ENCODE results near the gene CAP1. TPM values are rescaled to one million over a fixed set of nuclear protein-coding genes. Genes with fewer than 3 reads are reported as not detected.

CAP1 gene
- total and polyA plus RNA-seq, 10 of the 15 experiments (the other 5 are each of a cell fraction or from before 2014, with no cell fraction given): 360 to 500 (median 431) TPM

DNA sequence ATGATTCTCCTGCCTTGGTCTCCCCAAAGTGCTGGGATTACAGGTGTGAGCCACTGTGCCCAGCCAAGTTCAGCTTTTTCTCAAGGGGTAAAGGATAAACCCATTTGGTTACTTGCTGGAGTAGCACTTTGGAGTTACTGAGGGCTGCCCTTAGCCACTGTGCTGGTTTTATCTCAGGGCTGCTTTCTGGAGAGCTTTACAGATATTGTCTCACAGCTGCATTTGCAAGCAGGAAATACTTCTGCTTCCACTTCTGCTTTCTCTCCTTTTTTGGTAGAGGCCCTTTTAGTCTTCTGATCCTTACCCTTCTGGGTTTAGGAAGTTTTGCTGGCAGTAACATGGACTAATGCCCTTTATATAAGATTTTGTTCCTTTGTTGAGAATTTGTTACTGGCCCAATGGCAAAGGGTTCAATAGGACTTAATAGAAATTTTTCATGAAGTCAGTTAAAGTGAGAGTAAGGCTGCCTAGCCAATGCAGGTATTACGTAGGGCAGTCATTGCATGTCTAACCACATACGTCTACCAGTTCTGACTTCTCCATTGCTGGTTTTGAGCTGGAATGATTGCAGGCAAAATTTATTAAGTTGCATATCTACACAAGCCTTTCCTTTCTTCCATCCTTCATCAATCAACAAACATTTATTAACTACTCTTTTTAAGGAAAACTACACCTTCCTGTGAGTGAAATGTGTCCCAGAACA, 24.4 kb downstream of the CAP1 start (continued):
- TF ChIP-seq BHLHE40 (IDR thresholded peaks at IDR 0.05; ENCODE audit: borderline replicate concordance in 1 of 2, low read depth in 2 of 2, low read length in 1 of 2): no peak

DNA sequence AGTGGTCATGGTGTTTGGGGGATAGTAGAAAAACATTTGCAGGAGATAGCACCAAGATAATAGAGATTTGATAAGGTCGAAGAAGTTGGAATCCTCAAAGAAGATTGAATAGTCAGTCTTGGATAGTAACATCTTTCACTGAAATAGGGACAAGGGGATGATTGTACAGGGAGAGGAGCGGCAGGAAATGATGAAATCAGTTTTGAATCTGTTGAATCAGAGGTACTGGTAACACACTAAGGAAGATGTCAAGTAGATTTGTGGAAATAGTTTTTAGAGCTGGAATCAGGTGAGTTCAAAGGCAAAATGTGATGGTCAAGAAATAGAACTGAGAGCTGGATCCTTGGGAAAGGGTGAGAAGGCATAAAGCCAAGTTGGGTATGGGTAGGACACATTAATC, 26.5 kb downstream of the CAP1 start:
- Histone ChIP-seq H3K27ac (ENCODE audit: control insufficient read depth, insufficient read depth) (no peak overlapping the region), H4K20me1 (ENCODE audit: control insufficient read depth, insufficient read depth) (no peaks in the 10 kb centered on the region), H2AFZ (ENCODE audit: control insufficient read depth, low read depth, low read length) (no peak overlapping the region), H3K4me3 (no peak overlapping the region), H3K79me2 (ENCODE audit: control insufficient read depth, insufficient read depth, low read length) (peaks cover 2% of the 10 kb centered on the region), H3K4me2 (ENCODE audit: control insufficient read depth, insufficient read depth) (no peak overlapping the region), H3K27me3 (replicated peaks in 1 of 2; ENCODE audit: control insufficient read depth in 2 of 2, insufficient read depth in 2 of 2, low read length in 1 of 2) (no peaks in the 10 kb centered on the region), H3K9ac (ENCODE audit: control insufficient read depth, insufficient read depth, low read length) (no peak overlapping the region), H3K9me3 (replicated peaks; ENCODE audit: control insufficient read depth, insufficient read depth, low read length) (no peaks in the 10 kb centered on the region), H3K4me1 (ENCODE audit: control insufficient read depth, insufficient read depth, low read length) (peaks cover 25% of the 10 kb centered on the region), H3K36me3 (ENCODE audit: control insufficient read depth in 2 of 2, insufficient read depth in 2 of 2, low read length in 1 of 2) (peaks cover 42 to 65% of the 10 kb centered on the region in 2 experiments)
- TSS peak; percentile 1 for BruUV-seq (replicated peaks)
- intact Hi-C loops (cut with micrococcal nuclease; ENCODE audit: unreplicated experiment): no loop called here
- RAD21 ChIA-PET (ENCODE audit: unreplicated experiment): interaction anchor here (1.3 kb wide), 1 partner anchor 12 kb away, joined by 4 read pairs; no protein-coding TSS in a partner anchor
- WGBS (ENCODE audit: insufficient coverage, insufficient replicate concordance, low lambda C conversion rate, missing lambda C conversion rate): 92% methylated on average over 2 of the region's 2 CpGs
- no peak for FAIRE-seq
- DNase-seq (ENCODE audit: low read depth, low spot score): no peak
- POLR2A ChIA-PET: no interaction called here
- SMC1A ChIA-PET (ENCODE audit: uncharacterized antibody, unreplicated experiment): interaction anchor here (1.3 kb wide), 1 partner anchor 10 kb away, joined by 3 read pairs; no protein-coding TSS in a partner anchor
- no peak for ATAC-seq
- TF ChIP-seq IRF4 (IDR thresholded peaks at IDR 0.05; ENCODE audit: low read depth, low read length): no peak
- no peak for TF ChIP-seq KDM1A (IDR thresholded peaks at IDR 0.05; ENCODE audit: borderline replicate concordance)
- TF ChIP-seq, protein P1, sequence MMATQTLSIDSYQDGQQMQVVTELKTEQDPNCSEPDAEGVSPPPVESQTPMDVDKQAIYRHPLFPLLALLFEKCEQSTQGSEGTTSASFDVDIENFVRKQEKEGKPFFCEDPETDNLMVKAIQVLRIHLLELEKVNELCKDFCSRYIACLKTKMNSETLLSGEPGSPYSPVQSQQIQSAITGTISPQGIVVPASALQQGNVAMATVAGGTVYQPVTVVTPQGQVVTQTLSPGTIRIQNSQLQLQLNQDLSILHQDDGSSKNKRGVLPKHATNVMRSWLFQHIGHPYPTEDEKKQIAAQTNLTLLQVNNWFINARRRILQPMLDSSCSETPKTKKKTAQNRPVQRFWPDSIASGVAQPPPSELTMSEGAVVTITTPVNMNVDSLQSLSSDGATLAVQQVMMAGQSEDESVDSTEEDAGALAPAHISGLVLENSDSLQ (IDR thresholded peaks at IDR 0.05): no peak
- TF ChIP-seq NFYB (IDR thresholded peaks at IDR 0.05; ENCODE audit: insufficient read depth, low read depth, low read length): no peak
- TF ChIP-seq NRF1 (conservative IDR thresholded peaks at IDR 0.05; ENCODE audit: low read depth, low read length): no peak
- TF ChIP-seq ZNF217 (IDR thresholded peaks at IDR 0.05): no peak
- no peak for TF ChIP-seq IKZF1 (conservative IDR thresholded peaks at IDR 0.05)
- TF ChIP-seq ZNF384 (IDR thresholded peaks at IDR 0.05; ENCODE audit: borderline replicate concordance, low read depth, low read length): no peak
- TF ChIP-seq MTA2 (IDR thresholded peaks at IDR 0.05; ENCODE audit: low read depth): no peak
- TF ChIP-seq SMAD1 (IDR thresholded peaks at IDR 0.05; ENCODE audit: low read depth, partially characterized antibody): no peak
- in situ Hi-C loops (cut with MboI): no loop called here
- CTCF ChIA-PET: interaction anchor here (0.6 to 2.2 kb wide), 3 partner anchors 10 to 926 kb away, joined by 3 to 6 read pairs (median 3); no protein-coding TSS in a partner anchor
